Measurements from ENCODE around the gene THBD.

DNA sequence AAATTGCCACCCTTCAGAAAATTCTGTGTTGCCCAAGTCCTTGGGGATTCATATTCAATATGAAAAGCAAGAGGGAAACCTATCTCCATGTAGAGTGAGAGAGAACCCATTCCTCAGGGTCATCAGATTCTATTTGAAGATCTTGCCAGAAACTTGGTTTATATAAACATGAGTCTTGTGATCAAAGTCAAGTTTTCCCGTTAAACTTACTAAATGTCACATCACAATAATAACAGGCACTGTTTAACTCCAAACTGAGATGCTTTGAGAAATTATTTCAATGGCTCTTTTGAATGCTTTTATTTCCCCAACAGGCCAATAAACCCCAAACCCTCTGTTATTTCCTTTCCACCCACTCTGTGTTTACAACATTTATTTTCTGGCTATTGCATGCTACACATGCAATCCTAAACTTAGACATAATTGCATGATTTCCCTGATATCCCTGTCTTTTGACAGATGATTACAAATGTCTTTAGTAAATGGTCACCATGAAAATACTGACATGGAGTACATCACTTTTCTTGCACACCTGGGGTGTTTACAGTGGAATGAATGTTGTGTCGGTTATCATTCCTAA lies 45.5 kb downstream of the THBD start:
- TF ChIP-seq, protein P1, sequence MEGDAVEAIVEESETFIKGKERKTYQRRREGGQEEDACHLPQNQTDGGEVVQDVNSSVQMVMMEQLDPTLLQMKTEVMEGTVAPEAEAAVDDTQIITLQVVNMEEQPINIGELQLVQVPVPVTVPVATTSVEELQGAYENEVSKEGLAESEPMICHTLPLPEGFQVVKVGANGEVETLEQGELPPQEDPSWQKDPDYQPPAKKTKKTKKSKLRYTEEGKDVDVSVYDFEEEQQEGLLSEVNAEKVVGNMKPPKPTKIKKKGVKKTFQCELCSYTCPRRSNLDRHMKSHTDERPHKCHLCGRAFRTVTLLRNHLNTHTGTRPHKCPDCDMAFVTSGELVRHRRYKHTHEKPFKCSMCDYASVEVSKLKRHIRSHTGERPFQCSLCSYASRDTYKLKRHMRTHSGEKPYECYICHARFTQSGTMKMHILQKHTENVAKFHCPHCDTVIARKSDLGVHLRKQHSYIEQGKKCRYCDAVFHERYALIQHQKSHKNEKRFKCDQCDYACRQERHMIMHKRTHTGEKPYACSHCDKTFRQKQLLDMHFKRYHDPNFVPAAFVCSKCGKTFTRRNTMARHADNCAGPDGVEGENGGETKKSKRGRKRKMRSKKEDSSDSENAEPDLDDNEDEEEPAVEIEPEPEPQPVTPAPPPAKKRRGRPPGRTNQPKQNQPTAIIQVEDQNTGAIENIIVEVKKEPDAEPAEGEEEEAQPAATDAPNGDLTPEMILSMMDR (IDR thresholded peaks at IDR 0.05; ENCODE audit: low read depth, low read length): no peak
- TF ChIP-seq, protein P2, sequence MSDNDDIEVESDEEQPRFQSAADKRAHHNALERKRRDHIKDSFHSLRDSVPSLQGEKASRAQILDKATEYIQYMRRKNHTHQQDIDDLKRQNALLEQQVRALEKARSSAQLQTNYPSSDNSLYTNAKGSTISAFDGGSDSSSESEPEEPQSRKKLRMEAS (IDR thresholded peaks at IDR 0.05; ENCODE audit: low read depth, low read length): no peak
- TF ChIP-seq POLR2A (IDR thresholded peaks at IDR 0.05; ENCODE audit: extremely low read depth, insufficient read length) (no peak), MYC (IDR thresholded peaks at IDR 0.05; ENCODE audit: low read depth, low read length) (no peak)

Measured in NB4 (cell line).